Activated CD4-positive, alpha-beta T cell treated with anti-CD3 and anti-CD28 coated beads, Interleukin-2, amount 50 U/mL, for 24 hours (primary cell): ENCODE data around the gene BSX.

ENCODE experiments used
- DNase-seq, 2 donors: peaks; one replicate each; pipeline ENCODE4 v3.0.0-alpha.2; 2020; ENCODE audit warnings: low read depth in 1 of 2, low spot score in 1 of 2

Gene BSX

DNA sequence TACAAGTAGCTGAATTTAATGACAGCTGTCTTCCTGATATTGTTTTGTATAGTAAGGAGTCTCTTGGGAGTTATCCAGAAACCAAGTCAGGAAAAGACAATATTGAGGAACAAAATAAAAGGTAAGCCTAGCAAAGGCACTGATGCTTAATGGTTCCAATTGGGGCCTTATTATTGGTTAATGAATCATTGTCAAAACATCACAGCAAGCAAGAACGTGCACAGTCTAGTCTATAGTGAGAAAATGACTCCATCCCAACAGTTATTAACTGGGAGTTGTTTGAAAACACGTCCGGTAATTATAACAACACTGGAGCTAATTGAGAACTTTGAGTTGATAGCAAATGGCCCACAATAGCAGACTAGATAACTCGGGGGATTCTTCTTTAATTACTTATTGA, 17.7 kb downstream of the BSX start:
- DNase-seq = no peak

DNA sequence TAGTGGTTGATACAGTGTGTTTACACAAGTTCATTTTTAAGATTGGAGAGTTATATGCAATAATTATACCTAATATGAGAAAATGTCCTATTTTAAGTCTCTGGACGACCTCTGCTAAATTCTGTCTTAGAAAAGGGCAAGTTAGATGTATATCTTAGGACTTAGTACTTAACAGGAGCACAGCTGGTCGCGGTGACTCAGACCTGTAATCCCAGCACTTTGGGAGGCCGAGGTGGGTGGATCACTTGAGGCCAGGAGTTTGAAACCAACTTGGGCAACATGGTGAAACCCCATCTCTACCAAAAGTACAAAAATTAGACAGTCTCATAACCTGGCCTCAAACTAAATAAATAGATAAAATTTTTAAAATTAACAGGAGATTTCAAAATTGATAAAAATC, 27.2 kb downstream of the BSX start:
- DNase-seq = no peak

DNA sequence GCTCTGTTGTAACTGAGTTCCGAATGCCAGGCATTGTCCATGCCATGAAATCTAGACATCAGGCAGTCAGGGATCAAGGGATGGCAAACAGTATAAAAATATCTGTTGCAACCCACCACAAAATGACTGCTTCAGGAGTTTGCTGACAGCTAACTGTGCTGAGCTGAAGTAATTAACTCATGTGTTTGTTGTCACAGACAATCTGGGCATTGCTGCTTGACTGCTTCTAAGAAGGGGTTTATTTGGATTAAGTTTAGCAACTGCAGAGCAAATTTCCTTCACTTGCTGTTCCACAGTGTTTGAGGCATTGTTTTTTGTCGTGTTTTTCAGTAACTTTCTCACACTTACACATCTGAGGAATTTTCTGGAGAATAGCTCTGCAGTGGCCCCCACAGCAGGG, 30.4 kb downstream of the BSX start:
- DNase-seq = no peak

- no peak for DNase-seq
Observed at GRCh38 chr11:122938557-122938956, 43.1 kb downstream of the BSX start.

- DNase-seq = no peak
Observed at GRCh38 chr11:122937983-122938382, 43.7 kb downstream of the BSX start.

- no peak for DNase-seq
Observed at GRCh38 chr11:122933416-122933815, 48.2 kb downstream of the BSX start.

GRCh38 chr11:122931510-122931909, 50.1 kb downstream of the BSX start:
- no peak for DNase-seq
